Measurements from ENCODE around the gene FAM161A.

GRCh38 chr2:61877571-61878245, 23.8 kb upstream of the FAM161A start:
- TF ChIP-seq, protein P1, sequence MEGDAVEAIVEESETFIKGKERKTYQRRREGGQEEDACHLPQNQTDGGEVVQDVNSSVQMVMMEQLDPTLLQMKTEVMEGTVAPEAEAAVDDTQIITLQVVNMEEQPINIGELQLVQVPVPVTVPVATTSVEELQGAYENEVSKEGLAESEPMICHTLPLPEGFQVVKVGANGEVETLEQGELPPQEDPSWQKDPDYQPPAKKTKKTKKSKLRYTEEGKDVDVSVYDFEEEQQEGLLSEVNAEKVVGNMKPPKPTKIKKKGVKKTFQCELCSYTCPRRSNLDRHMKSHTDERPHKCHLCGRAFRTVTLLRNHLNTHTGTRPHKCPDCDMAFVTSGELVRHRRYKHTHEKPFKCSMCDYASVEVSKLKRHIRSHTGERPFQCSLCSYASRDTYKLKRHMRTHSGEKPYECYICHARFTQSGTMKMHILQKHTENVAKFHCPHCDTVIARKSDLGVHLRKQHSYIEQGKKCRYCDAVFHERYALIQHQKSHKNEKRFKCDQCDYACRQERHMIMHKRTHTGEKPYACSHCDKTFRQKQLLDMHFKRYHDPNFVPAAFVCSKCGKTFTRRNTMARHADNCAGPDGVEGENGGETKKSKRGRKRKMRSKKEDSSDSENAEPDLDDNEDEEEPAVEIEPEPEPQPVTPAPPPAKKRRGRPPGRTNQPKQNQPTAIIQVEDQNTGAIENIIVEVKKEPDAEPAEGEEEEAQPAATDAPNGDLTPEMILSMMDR (IDR thresholded peaks at IDR 0.05): no peak
- TF ChIP-seq POLR2AphosphoS5 (IDR thresholded peaks at IDR 0.05): no peak
- TF ChIP-seq POLR2A (IDR thresholded peaks at IDR 0.05): no peak

Measured in gastroesophageal sphincter (tissue), 3 donors.